SK-N-SH (cell line): ENCODE results near the gene AUH. TPM values are rescaled to one million over a fixed set of nuclear protein-coding genes. Genes with fewer than 3 reads are reported as not detected.
"Not testable (repeated sequence)": the region's sequence is repeated elsewhere in the genome, so short reads cannot be mapped to it uniquely, and the experiment has no call there.

ENCODE experiments used
- CTCF ChIA-PET: fragments of 300-600, 350-600 bp; formaldehyde crosslinking; extraction: SDS; loops from one replicate; lab custom pipeline; 2021; lab: Yijun Ruan, JAX
- POLR2A ChIA-PET: fragments of 350-600 bp; sonication (Branson Sonifier 250); formaldehyde crosslinking; extraction: SDS; loops from one replicate; lab custom pipeline; 2020; ENCODE audit warnings: antibody characterized with exemption, inconsistent platforms; lab: Yijun Ruan, JAX
- DNase-seq: peaks from one replicate; pipeline ENCODE4 v3.0.0; 2012
- H2AFZ ChIP-seq: fragments of 200-600 bp; sonication (generic); 2 replicates; pipeline ENCODE4 v1.8.1; 2016; ENCODE audit warnings: antibody characterized with exemption, mild to moderate bottlenecking, low read depth
- H3F3A ChIP-seq: fragments of 200-600 bp; sonication (generic); replicated peaks from 2 replicates; pipeline ENCODE3; 2016; ENCODE audit warnings: antibody characterized with exemption, mild to moderate bottlenecking; ENCODE audit not compliant: insufficient read depth
- H3K27ac ChIP-seq, 2 experiments: fragments of 200-500 bp in 1 of 2; fragments of 200-600 bp in 1 of 2; sonication (Bioruptor generic) in 1 of 2; sonication (generic), shearing (Covaris generic) in 1 of 2; 2 replicates each; pipeline versions ENCODE4 v1.5.1 to v1.6.1; 2014 to 2016; ENCODE audit warnings: low read depth in 2 of 2, inconsistent platforms in 1 of 2, low read length in 1 of 2, mild to moderate bottlenecking in 1 of 2, mixed read lengths in 1 of 2
- H3K27me3 ChIP-seq: fragments of 200-600 bp; sonication (generic), shearing (Covaris generic); 2 replicates; pipeline ENCODE4 v1.6.1; 2016; ENCODE audit warnings: mixed run types; ENCODE audit not compliant: insufficient read depth
- H3K36me3 ChIP-seq, 2 experiments: fragments of 200-500 bp in 1 of 2; fragments of 200-600 bp in 1 of 2; sonication (Bioruptor generic) in 1 of 2; sonication (generic) in 1 of 2; replicated peaks in 1 of 2; 2 replicates each; pipeline versions ENCODE3 to v1.5.1; 2014 to 2016; ENCODE audit warnings: low read length in 1 of 2, mild to moderate bottlenecking in 1 of 2; ENCODE audit not compliant: insufficient read depth in 2 of 2, control insufficient read depth in 1 of 2
- H3K4me1 ChIP-seq, 2 experiments: fragments of 200-500 bp in 1 of 2; fragments of 200-600 bp in 1 of 2; sonication (Bioruptor generic) in 1 of 2; sonication (generic), shearing (Covaris generic) in 1 of 2; 2 replicates each; pipeline versions ENCODE4 v1.5.1 to v1.6.1; 2014 to 2016; ENCODE audit warnings: low read depth in 1 of 2, low read length in 1 of 2, mixed run types in 1 of 2; ENCODE audit not compliant: insufficient read depth in 2 of 2, control insufficient read depth in 1 of 2
- H3K4me2 ChIP-seq: fragments of 200-600 bp; sonication (generic), shearing (Covaris generic); 2 replicates; pipeline ENCODE4 v1.6.1; 2017; ENCODE audit warnings: mixed run types
- H3K4me3 ChIP-seq, 2 experiments: fragments of 200-500 bp in 1 of 2; fragments of 200-600 bp in 1 of 2; sonication (Bioruptor generic) in 1 of 2; sonication (generic), shearing (Covaris generic) in 1 of 2; 2 replicates each; pipeline versions ENCODE4 v1.5.1 to v1.8.1; 2014 to 2016; ENCODE audit warnings: low read depth in 2 of 2, inconsistent platforms in 1 of 2, low read length in 1 of 2, mild to moderate bottlenecking in 1 of 2, mixed read lengths in 1 of 2, moderate library complexity in 1 of 2
- H3K79me2 ChIP-seq: fragments of 200-600 bp; sonication (generic); 2 replicates; pipeline ENCODE4 v1.8.1; 2017; ENCODE audit warnings: mild to moderate bottlenecking; ENCODE audit not compliant: insufficient read depth
- H3K9ac ChIP-seq: fragments of 200-600 bp; sonication (generic); 2 replicates; pipeline ENCODE4 v1.6.1; 2017; ENCODE audit warnings: mixed run types
- H3K9me2 ChIP-seq: fragments of 200-600 bp; sonication (generic); 2 replicates; pipeline ENCODE4 v1.6.1; 2017; ENCODE audit warnings: mixed run types
- H3K9me3 ChIP-seq: fragments of 200-600 bp; sonication (generic); 2 replicates; pipeline ENCODE4 v1.6.1; 2017; ENCODE audit warnings: mixed run types, mild to moderate bottlenecking, moderate library complexity
- H4K20me1 ChIP-seq: fragments of 200-600 bp; sonication (generic); 2 replicates; pipeline ENCODE4 v1.6.1; 2017; ENCODE audit warnings: mild to moderate bottlenecking, mixed run types; ENCODE audit not compliant: insufficient read depth
- ELF1 ChIP-seq: IDR thresholded peaks from 2 replicates; pipeline ENCODE4 v1.4.0; 2012
- EZH2phosphoT487 ChIP-seq: fragments of 200-600 bp; sonication (generic); IDR thresholded peaks from 2 replicates; pipeline ENCODE4 v1.6.1; 2017; ENCODE audit warnings: low read depth, mixed run types, mild to moderate bottlenecking, antibody characterized with exemption, moderate library complexity, borderline replicate concordance
- FOXJ3 ChIP-seq: sonication (generic); formaldehyde crosslinking; IDR thresholded peaks from 2 replicates; pipeline ENCODE4 v1.5.1; 2020; ENCODE audit warnings: mild to moderate bottlenecking, missing genetic modification reagents
- FOXM1 ChIP-seq: IDR thresholded peaks from 2 replicates; pipeline ENCODE4 v1.4.0; 2012; ENCODE audit warnings: low read depth, mild to moderate bottlenecking
- GATA2 ChIP-seq: sonication (generic); formaldehyde crosslinking; IDR thresholded peaks from 2 replicates; pipeline ENCODE4 v1.5.0; 2020; ENCODE audit warnings: mild to moderate bottlenecking, missing genetic modification reagents
- JUND ChIP-seq: IDR thresholded peaks from 2 replicates; pipeline ENCODE4 v1.4.0; 2012
- MAX ChIP-seq: IDR thresholded peaks from 2 replicates; pipeline ENCODE4 v1.4.0; 2012; ENCODE audit warnings: low read depth
- NRF1 ChIP-seq: IDR thresholded peaks from 2 replicates; pipeline ENCODE4 v1.6.1; 2012; ENCODE audit warnings: low read depth, mild to moderate bottlenecking, low read length
- POLR2AphosphoS5 ChIP-seq: IDR thresholded peaks from 2 replicates; pipeline ENCODE4 v1.6.1; 2012; ENCODE audit warnings: low read depth, low read length
- RAD21 ChIP-seq: IDR thresholded peaks from 2 replicates; pipeline ENCODE4 v1.6.1; 2012; ENCODE audit warnings: mild to moderate bottlenecking, low read length
- RCOR1 ChIP-seq: fragments of 150-350 bp; IDR thresholded peaks from 2 replicates; pipeline ENCODE4 v1.6.1; 2017; ENCODE audit warnings: antibody characterized with exemption, low read length
- SIN3A ChIP-seq: IDR thresholded peaks from 2 replicates; pipeline ENCODE4 v1.6.1; 2012; ENCODE audit warnings: low read depth, mild to moderate bottlenecking, low read length, moderate library complexity, borderline replicate concordance
- TAF1 ChIP-seq: IDR thresholded peaks from 2 replicates; pipeline ENCODE4 v1.6.1; 2012; ENCODE audit warnings: low read depth, mild to moderate bottlenecking, low read length, moderate library complexity, borderline replicate concordance
- TEAD4 ChIP-seq: IDR thresholded peaks from 2 replicates; pipeline ENCODE4 v1.4.0; 2012; ENCODE audit warnings: mild to moderate bottlenecking, borderline replicate concordance; ENCODE audit not compliant: insufficient read depth
- YY1 ChIP-seq: IDR thresholded peaks from 2 replicates; pipeline ENCODE4 v1.4.0; 2012; ENCODE audit warnings: low read depth, mild to moderate bottlenecking
- WGBS: methylation state at CpG from one replicate; pipeline ENCODE4 v1.1.6; 2017; ENCODE audit warnings: low lambda C conversion rate; 5-methylcytosine and 5-hydroxymethylcytosine counted together
- polyA plus RNA-seq, 3 experiments: library from polyadenylated mRNA; depleted of rRNA; stranded (reverse); fragments of >200 nt; gene quantifications; 2 replicates each; pipeline ENCODE4 v1.2.3, GENCODE V29; 2012
- TF ChIP-seq, protein P1 (sequence below): fragments of 200-600 bp; sonication (generic); IDR thresholded peaks from 2 replicates; pipeline ENCODE4 v1.6.1; 2017; ENCODE audit warnings: antibody characterized with exemption, mild to moderate bottlenecking, moderate library complexity
- TF ChIP-seq, protein P2 (sequence below): IDR thresholded peaks from 2 replicates; pipeline ENCODE4 v1.6.1; 2012; ENCODE audit warnings: mild to moderate bottlenecking, low read depth, low read length, moderate library complexity
- TF ChIP-seq, protein P3 (sequence below): IDR thresholded peaks from 2 replicates; pipeline ENCODE4; 2012
- TF ChIP-seq, protein P4 (sequence below): fragments of 150-350 bp; IDR thresholded peaks from 2 replicates; pipeline ENCODE4 v1.6.1; 2017; ENCODE audit warnings: antibody characterized with exemption, low read length, low read depth, borderline replicate concordance
- TF ChIP-seq, protein P5 (sequence below): IDR thresholded peaks from 2 replicates; pipeline ENCODE4 v1.4.0; 2012; ENCODE audit warnings: low read depth, borderline replicate concordance

Gene AUH
- polyA plus RNA-seq, 1 of the 3 experiments (the other 2 are of a cell fraction), result 7.6 TPM

GRCh38 chr9:91198881-91199280, 162.8 kb downstream of the AUH start:
- DNase-seq, H3K36me3 ChIP-seq, H3K4me2 ChIP-seq, H2AFZ ChIP-seq, H3K79me2 ChIP-seq, H3K27me3 ChIP-seq, H3K9ac ChIP-seq, H4K20me1 ChIP-seq, CTCF ChIA-PET, H3K4me3 ChIP-seq, H3K9me2 ChIP-seq, H3K27ac ChIP-seq, POLR2A ChIA-PET, H3F3A ChIP-seq: not testable (repeated sequence)
- WGBS, result 91% methylated on average over 5 of the region's 5 CpGs
- peaks cover 3 to 15% of the 10 kb centered on the region in 2 experiments; a peak in 3 of 4 replicates for H3K4me1 ChIP-seq
- H3K9me3 ChIP-seq, result peaks cover 17% of the 10 kb centered on the region; the same call in 1 of the 2 replicates

GRCh38 chr9:91198405-91198804, 163.3 kb downstream of the AUH start:
- no peak for DNase-seq
- Histone ChIP-seq H3K4me1 (peaks cover 3 to 18% of the 10 kb centered on the region in 2 experiments; a peak in 3 of 4 replicates), H3K27me3 (no peaks in the 10 kb centered on the region), H3K4me3 (no peak overlapping the region), H3F3A (peaks cover 9% of the 10 kb centered on the region), H3K9me3 (peaks cover 17% of the 10 kb centered on the region; the same call in 1 of the 2 replicates), H3K9me2 (no peaks in the 10 kb centered on the region), H3K27ac (0 out of 4 replicates have a peak overlapping the region, but pooled peaks of 1 of the 2 experiments have one; percentile 33), H3K4me2 (no peak overlapping the region), H3K79me2 (no peaks in the 10 kb centered on the region), H3K36me3 (no peaks in the 10 kb centered on the region), H4K20me1 (no peaks in the 10 kb centered on the region), H2AFZ (no peak overlapping the region), H3K9ac (no peak overlapping the region)
- POLR2A ChIA-PET, result no interaction called here
- CTCF ChIA-PET, result no interaction called here
- TF ChIP-seq YY1 (no peak), NRF1 (no peak), FOXM1 (no peak), GATA2 (CRISPR knock-in tag) (no peak), POLR2AphosphoS5 (no peak), EZH2phosphoT487 (no peak), SIN3A (no peak), FOXJ3 (CRISPR knock-in tag) (no peak), ELF1 (no peak), MAX (no peak), JUND (no peak), RAD21 (no peak), RCOR1 (no peak), TEAD4 (no peak), TAF1 (no peak)
- TF ChIP-seq, protein P1, sequence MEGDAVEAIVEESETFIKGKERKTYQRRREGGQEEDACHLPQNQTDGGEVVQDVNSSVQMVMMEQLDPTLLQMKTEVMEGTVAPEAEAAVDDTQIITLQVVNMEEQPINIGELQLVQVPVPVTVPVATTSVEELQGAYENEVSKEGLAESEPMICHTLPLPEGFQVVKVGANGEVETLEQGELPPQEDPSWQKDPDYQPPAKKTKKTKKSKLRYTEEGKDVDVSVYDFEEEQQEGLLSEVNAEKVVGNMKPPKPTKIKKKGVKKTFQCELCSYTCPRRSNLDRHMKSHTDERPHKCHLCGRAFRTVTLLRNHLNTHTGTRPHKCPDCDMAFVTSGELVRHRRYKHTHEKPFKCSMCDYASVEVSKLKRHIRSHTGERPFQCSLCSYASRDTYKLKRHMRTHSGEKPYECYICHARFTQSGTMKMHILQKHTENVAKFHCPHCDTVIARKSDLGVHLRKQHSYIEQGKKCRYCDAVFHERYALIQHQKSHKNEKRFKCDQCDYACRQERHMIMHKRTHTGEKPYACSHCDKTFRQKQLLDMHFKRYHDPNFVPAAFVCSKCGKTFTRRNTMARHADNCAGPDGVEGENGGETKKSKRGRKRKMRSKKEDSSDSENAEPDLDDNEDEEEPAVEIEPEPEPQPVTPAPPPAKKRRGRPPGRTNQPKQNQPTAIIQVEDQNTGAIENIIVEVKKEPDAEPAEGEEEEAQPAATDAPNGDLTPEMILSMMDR, result no peak
- TF ChIP-seq, protein P2, sequence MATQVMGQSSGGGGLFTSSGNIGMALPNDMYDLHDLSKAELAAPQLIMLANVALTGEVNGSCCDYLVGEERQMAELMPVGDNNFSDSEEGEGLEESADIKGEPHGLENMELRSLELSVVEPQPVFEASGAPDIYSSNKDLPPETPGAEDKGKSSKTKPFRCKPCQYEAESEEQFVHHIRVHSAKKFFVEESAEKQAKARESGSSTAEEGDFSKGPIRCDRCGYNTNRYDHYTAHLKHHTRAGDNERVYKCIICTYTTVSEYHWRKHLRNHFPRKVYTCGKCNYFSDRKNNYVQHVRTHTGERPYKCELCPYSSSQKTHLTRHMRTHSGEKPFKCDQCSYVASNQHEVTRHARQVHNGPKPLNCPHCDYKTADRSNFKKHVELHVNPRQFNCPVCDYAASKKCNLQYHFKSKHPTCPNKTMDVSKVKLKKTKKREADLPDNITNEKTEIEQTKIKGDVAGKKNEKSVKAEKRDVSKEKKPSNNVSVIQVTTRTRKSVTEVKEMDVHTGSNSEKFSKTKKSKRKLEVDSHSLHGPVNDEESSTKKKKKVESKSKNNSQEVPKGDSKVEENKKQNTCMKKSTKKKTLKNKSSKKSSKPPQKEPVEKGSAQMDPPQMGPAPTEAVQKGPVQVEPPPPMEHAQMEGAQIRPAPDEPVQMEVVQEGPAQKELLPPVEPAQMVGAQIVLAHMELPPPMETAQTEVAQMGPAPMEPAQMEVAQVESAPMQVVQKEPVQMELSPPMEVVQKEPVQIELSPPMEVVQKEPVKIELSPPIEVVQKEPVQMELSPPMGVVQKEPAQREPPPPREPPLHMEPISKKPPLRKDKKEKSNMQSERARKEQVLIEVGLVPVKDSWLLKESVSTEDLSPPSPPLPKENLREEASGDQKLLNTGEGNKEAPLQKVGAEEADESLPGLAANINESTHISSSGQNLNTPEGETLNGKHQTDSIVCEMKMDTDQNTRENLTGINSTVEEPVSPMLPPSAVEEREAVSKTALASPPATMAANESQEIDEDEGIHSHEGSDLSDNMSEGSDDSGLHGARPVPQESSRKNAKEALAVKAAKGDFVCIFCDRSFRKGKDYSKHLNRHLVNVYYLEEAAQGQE, result no peak
- TF ChIP-seq, protein P3, sequence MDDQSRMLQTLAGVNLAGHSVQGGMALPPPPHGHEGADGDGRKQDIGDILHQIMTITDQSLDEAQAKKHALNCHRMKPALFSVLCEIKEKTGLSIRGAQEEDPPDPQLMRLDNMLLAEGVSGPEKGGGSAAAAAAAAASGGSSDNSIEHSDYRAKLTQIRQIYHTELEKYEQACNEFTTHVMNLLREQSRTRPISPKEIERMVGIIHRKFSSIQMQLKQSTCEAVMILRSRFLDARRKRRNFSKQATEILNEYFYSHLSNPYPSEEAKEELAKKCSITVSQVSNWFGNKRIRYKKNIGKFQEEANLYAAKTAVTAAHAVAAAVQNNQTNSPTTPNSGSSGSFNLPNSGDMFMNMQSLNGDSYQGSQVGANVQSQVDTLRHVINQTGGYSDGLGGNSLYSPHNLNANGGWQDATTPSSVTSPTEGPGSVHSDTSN, result no peak
- TF ChIP-seq, protein P4, sequence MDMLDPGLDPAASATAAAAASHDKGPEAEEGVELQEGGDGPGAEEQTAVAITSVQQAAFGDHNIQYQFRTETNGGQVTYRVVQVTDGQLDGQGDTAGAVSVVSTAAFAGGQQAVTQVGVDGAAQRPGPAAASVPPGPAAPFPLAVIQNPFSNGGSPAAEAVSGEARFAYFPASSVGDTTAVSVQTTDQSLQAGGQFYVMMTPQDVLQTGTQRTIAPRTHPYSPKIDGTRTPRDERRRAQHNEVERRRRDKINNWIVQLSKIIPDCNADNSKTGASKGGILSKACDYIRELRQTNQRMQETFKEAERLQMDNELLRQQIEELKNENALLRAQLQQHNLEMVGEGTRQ, result no peak
- TF ChIP-seq, protein P5, sequence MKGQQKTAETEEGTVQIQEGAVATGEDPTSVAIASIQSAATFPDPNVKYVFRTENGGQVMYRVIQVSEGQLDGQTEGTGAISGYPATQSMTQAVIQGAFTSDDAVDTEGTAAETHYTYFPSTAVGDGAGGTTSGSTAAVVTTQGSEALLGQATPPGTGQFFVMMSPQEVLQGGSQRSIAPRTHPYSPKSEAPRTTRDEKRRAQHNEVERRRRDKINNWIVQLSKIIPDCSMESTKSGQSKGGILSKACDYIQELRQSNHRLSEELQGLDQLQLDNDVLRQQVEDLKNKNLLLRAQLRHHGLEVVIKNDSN, result no peak
